K562 (cell line): ENCODE results near the gene SRMS. TPM values are rescaled to one million over a fixed set of nuclear protein-coding genes. Genes with fewer than 3 reads are reported as not detected.
A peak's percentile ranks its signal among the peaks of the same experiment; 100 is the strongest.

Experiments used
- ATAC-seq: fragments of 200-7000 bp; cut with Tn5 transposase; 3 replicates; pipeline ENCODE4 v1.9.1; 2020; ENCODE audit warnings: moderate library complexity
- BruUV-seq: library from RNA; stranded (reverse); fragments of 400-500 nt; replicated peaks from 2 replicates; lab custom pipeline; 2021; lab: Mats Ljungman, UMichigan
- CTCF ChIA-PET: fragments of 300-600 bp; formaldehyde crosslinking; extraction: SDS; loops from one replicate; lab custom pipeline; 2021; ENCODE audit warnings: low intra/inter-chr PET ratio; lab: Yijun Ruan, JAX
- POLR2A ChIA-PET: fragments of 300-600, 350-650 bp; sonication (Branson Sonifier 250); formaldehyde crosslinking; extraction: SDS; loops from one replicate; lab custom pipeline; 2021; ENCODE audit warnings: antibody characterized with exemption, inconsistent platforms; lab: Yijun Ruan, JAX
- DNase-seq, 4 experiments: peaks; one replicate each; pipeline versions ENCODE4 v3.0.0 to v3.0.0-alpha.2; 2011 to 2018; ENCODE audit warnings: low spot score in 3 of 4, mixed read lengths in 3 of 4; ENCODE audit errors: extremely low read depth in 1 of 4
- FAIRE-seq: peaks from 2 replicates; lab custom pipeline; 2011; peaks lifted over from hg19 to GRCh38; lab: Jason Lieb, UNC
- H2AFZ ChIP-seq: 2 replicates; pipeline ENCODE4 v1.6.0; 2011; ENCODE audit warnings: low read depth, low read length, control low read depth, inconsistent platforms
- H3K27ac ChIP-seq: fragments of 200-600 bp; 3 replicates; pipeline ENCODE4 v1.8.0; 2011; ENCODE audit warnings: low read depth, mild to moderate bottlenecking, control low read depth, inconsistent platforms, low read length, moderate library complexity, mixed read lengths; ENCODE audit errors: extremely low read depth
- H3K27me3 ChIP-seq, 2 experiments: fragments of 300-600 bp in 1 of 2; 2 replicates in 1 of 2; 3 replicates in 1 of 2; pipeline versions ENCODE4 v1.6.0 to v1.8.0; 2011; ENCODE audit warnings: inconsistent platforms in 2 of 2, low read length in 2 of 2, mild to moderate bottlenecking in 1 of 2, mixed read lengths in 1 of 2, moderate library complexity in 1 of 2; ENCODE audit not compliant: control insufficient read depth in 2 of 2, insufficient read depth in 2 of 2
- H3K36me3 ChIP-seq: fragments of 300-600 bp; 3 replicates; pipeline ENCODE4 v1.8.0; 2011; ENCODE audit warnings: mild to moderate bottlenecking, low read length, inconsistent platforms; ENCODE audit not compliant: control insufficient read depth, insufficient read depth
- H3K4me1 ChIP-seq, 2 experiments: fragments of 200-600 bp in 1 of 2; replicated peaks in 1 of 2; 2 replicates in 1 of 2; 3 replicates in 1 of 2; pipeline versions ENCODE4 v1.5.1 to v1.8.0; 2011; ENCODE audit warnings: inconsistent platforms in 2 of 2, low read length in 2 of 2, mild to moderate bottlenecking in 1 of 2, mixed read lengths in 1 of 2, moderate library complexity in 1 of 2; ENCODE audit not compliant: control insufficient read depth in 2 of 2, insufficient read depth in 2 of 2
- H3K4me2 ChIP-seq: 2 replicates; pipeline ENCODE4 v1.6.1; 2011; ENCODE audit warnings: low read length, control low read depth, inconsistent platforms, mixed read lengths; ENCODE audit not compliant: insufficient read depth
- H3K4me3 ChIP-seq: fragments of 200-600 bp; sonication (generic), shearing (Covaris generic); 2 replicates; pipeline ENCODE4 v1.5.1; 2016; ENCODE audit warnings: control low read depth, inconsistent platforms
- H3K79me2 ChIP-seq: fragments of 200-600 bp; 3 replicates; pipeline ENCODE4 v1.8.0; 2011; ENCODE audit warnings: low read length, inconsistent platforms; ENCODE audit not compliant: control insufficient read depth, insufficient read depth
- H3K9ac ChIP-seq, 2 experiments: 2 replicates each; pipeline versions ENCODE4 v1.6.0 to v1.6.1; 2011; ENCODE audit warnings: low read depth in 2 of 2, low read length in 2 of 2, control low read depth in 1 of 2, inconsistent platforms in 1 of 2, mild to moderate bottlenecking in 1 of 2, mixed read lengths in 1 of 2; ENCODE audit not compliant: insufficient read depth in 1 of 2
- H3K9me1 ChIP-seq: one replicate; pipeline ENCODE4 v1.6.0; 2011; ENCODE audit warnings: inconsistent platforms, mild to moderate bottlenecking, low read length, moderate library complexity; ENCODE audit not compliant: control insufficient read depth, insufficient read depth
- H3K9me3 ChIP-seq: replicated peaks from 2 replicates; pipeline ENCODE4 v1.5.1; 2011; ENCODE audit warnings: low read depth, low read length, inconsistent platforms; ENCODE audit not compliant: control insufficient read depth, insufficient read depth
- H4K20me1 ChIP-seq: replicated peaks from 2 replicates; pipeline ENCODE4 v1.6.1; 2011; ENCODE audit warnings: low read length, inconsistent platforms, mixed read lengths; ENCODE audit not compliant: control insufficient read depth, insufficient read depth
- ETV1 ChIP-seq: fragments of 450-650 bp; conservative IDR thresholded peaks from 2 replicates; pipeline ENCODE4 v1.6.1; 2016; ENCODE audit warnings: missing genetic modification characterization, control low read depth, low read depth, missing compliant biosample characterization
- NR2C2 ChIP-seq, 2 experiments: fragments of 200-800 bp in 1 of 2; sonication (Bioruptor generic) in 1 of 2; sonication (generic) in 1 of 2; formaldehyde crosslinking in 1 of 2; IDR thresholded peaks; 2 replicates each; pipeline versions ENCODE4 v1.6.1 to v1.8.0; 2016 to 2022; ENCODE audit warnings: mild to moderate bottlenecking in 1 of 2, missing compliant biosample characterization in 1 of 2, missing genetic modification characterization in 1 of 2, missing genetic modification reagents in 1 of 2
- POLR2A ChIP-seq: fragments of 450-650 bp; conservative IDR thresholded peaks from 2 replicates; pipeline ENCODE4 v1.6.1; 2016
- POLR2AphosphoS2 ChIP-seq: IDR thresholded peaks from 2 replicates; pipeline ENCODE4 v1.6.1; 2012; ENCODE audit warnings: low read length, improper control_type of control experiment
- RBM34 ChIP-seq: fragments of 200-400 bp; formaldehyde crosslinking; IDR thresholded peaks from 2 replicates; pipeline ENCODE4 v1.6.1; 2018; ENCODE audit warnings: low read length, borderline replicate concordance; ENCODE audit not compliant: insufficient read depth
- SRSF9 ChIP-seq: fragments of 200-400 bp; formaldehyde crosslinking; IDR thresholded peaks from 2 replicates; pipeline ENCODE4 v1.6.1; 2017; ENCODE audit warnings: low read depth, low read length, borderline replicate concordance
- ZBTB11 ChIP-seq, 3 experiments: fragments of 200-800 bp in 1 of 3; fragments of 250-450 bp in 1 of 3; fragments of 450-650 bp in 1 of 3; sonication (Bioruptor Pico) in 1 of 3; sonication (Bioruptor generic) in 1 of 3; formaldehyde crosslinking in 1 of 3; IDR thresholded peaks; 2 replicates each; pipeline versions ENCODE4 v1.6.1 to v1.8.0; 2016 to 2022; ENCODE audit warnings: mild to moderate bottlenecking in 2 of 3, missing genetic modification characterization in 2 of 3, missing compliant biosample characterization in 1 of 3, moderate library complexity in 1 of 3
- ZNF282 ChIP-seq: sonication (generic); formaldehyde crosslinking; IDR thresholded peaks from 2 replicates; pipeline ENCODE4 v1.8.1; 2023; ENCODE audit warnings: missing genetic modification reagents
- ZNF507 ChIP-seq: conservative IDR thresholded peaks from 2 replicates; pipeline ENCODE4 v1.6.1; 2017; ENCODE audit warnings: missing genetic modification characterization, missing compliant biosample characterization
- WGBS: fragments of 100-300 bp; shearing (Covaris generic); methylation state at CpG from one replicate; pipeline ENCODE4 v1.1.6; 2016; ENCODE audit warnings: low coverage, mixed read lengths; ENCODE audit not compliant: insufficient coverage; ENCODE audit errors: missing lambda C conversion rate; 5-methylcytosine and 5-hydroxymethylcytosine counted together
- in situ Hi-C: fragments of 300-500 bp; cut with MboI; formaldehyde crosslinking; loops from 4 replicates; pipeline ENCODE4 v1.15.0; 2018; ENCODE audit warnings: inconsistent platforms, mixed read lengths
- intact Hi-C: fragments of 100-400 bp; cut with micrococcal nuclease; formaldehyde crosslinking; loops from 2 replicates; pipeline ENCODE4 v1.14.2; 2022
- polyA plus RNA-seq, 8 experiments: library from polyadenylated mRNA; depleted of rRNA in 4 of 8; stranded (reverse) in 5 of 8; unstranded in 3 of 8; fragments of >200 nt; fragmentation: Nextera tagmentation in 2 of 8; fragmentation: Illumina TruSeq in 1 of 8; extraction: Ambion mirVana in 2 of 8; extraction: Trizol in 1 of 8; gene quantifications; 2 replicates each; pipeline versions ENCODE4 v1.2.1 to v1.2.3, GENCODE V29; 2011 to 2014; ENCODE audit warnings: inconsistent platforms in 1 of 8, missing spikeins in 1 of 8
- total RNA-seq, 7 experiments: library from RNA; depleted of rRNA in 6 of 7; stranded (reverse); fragments of >200 nt in 6 of 7; fragmentation: Illumina TruSeq in 2 of 7; extraction: Trizol in 2 of 7; gene quantifications; 2 replicates each; pipeline versions ENCODE4 v1.2.1 to v1.2.3, GENCODE V29; 2011 to 2021; ENCODE audit warnings: low replicate concordance in 1 of 7

The SRMS gene
- total and polyA plus RNA-seq, 9 of the 15 experiments (the other 6 are each of a cell fraction or from before 2014, with no cell fraction given), result 0.07 TPM; not detected in 8

- no peak overlapping the region for H3K27ac ChIP-seq
- peaks cover 14% of the 10 kb centered on the region for H3K79me2 ChIP-seq
- no peak overlapping the region for H3K9ac ChIP-seq
- FAIRE-seq (no peak), ATAC-seq (no peak), DNase-seq (no peak)
- no peak overlapping the region for H2AFZ ChIP-seq
- ChIA-PET POLR2A (interaction anchor here (0.7 to 4.0 kb wide), 3 partner anchors 9 to 558 kb away, joined by 3 to 27 read pairs (median 3); partner anchors contain the start of gene PTK6), CTCF (no interaction called here)
- WGBS, result 31% methylated on average over 2 of the region's 3 CpGs
- peaks cover 7% of the 10 kb centered on the region for H3K9me3 ChIP-seq
- no TSS peak for BruUV-seq
- no peak for TF ChIP-seq ZNF282
- no peak for TF ChIP-seq RBM34
- 0 out of 2 replicates have a peak, but pooled peaks have one; percentile 2 for TF ChIP-seq POLR2AphosphoS2
- in situ Hi-C loops, result no loop called here
- intact Hi-C loops, result no loop called here
- H4K20me1 ChIP-seq, result peaks cover 5% of the 10 kb centered on the region; the same call in 1 of the 2 replicates
- peaks cover 4 to 45% of the 10 kb centered on the region in 2 experiments for H3K4me1 ChIP-seq
- no peak overlapping the region for H3K4me2 ChIP-seq
- no peak overlapping the region for H3K4me3 ChIP-seq
- peaks cover 0 to 15% of the 10 kb centered on the region in 2 experiments; a peak in 1 of 5 replicates for H3K27me3 ChIP-seq
- H3K36me3 ChIP-seq, result peaks cover 23% of the 10 kb centered on the region; the same call in 2 of the 3 replicates
- H3K9me1 ChIP-seq, result no peaks in the 10 kb centered on the region
These were observed 22.4 kb downstream of the SRMS start for GRCh38 chr20:63525185-63525584.

DNA sequence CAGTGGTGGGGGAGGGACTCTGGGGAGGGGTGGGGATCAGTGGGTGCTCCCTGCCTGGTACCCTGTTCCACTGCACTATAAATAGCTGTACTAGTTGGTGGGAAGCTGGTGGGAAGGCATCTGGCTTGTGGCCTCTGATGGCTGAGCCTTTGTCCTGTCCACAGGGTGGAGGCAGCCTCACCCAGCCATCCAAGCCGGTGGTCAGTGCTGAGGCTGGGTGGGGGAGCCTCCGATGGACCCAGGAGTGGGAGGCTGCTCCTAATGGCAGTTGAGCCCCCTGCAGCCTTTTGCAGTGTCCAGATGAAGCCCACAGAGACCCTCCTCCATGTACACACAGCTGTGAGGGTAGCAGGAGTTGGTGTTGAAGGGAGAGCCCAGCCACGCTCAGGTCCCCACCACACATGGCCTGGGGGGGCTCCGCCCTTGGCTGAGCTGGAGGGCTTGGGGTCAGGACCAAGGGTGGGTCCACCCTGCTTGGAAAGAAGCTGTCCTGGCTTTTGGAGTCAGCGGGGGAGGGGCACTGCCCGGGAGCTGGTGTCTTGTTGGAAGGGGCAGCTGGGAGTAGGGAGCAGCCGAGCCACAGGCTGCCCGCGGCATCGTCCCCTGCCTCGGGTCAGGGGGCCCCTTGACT, 24.5 kb downstream of the SRMS start:
- no peak for FAIRE-seq
- ATAC-seq, result no peak
- H3K9me1 ChIP-seq, result no peaks in the 10 kb centered on the region
- in situ Hi-C loops, result no loop called here
- H3K9me3 ChIP-seq, result peaks cover 7% of the 10 kb centered on the region
- H3K36me3 ChIP-seq, result peaks cover 23% of the 10 kb centered on the region; the same call in 2 of the 3 replicates
- H3K9ac ChIP-seq, result no peak overlapping the region
- H3K27ac ChIP-seq, result no peak overlapping the region
- no peak overlapping the region for H2AFZ ChIP-seq
- no peak for DNase-seq
- H3K4me2 ChIP-seq, result no peak overlapping the region
- ChIA-PET POLR2A (interaction anchor here (0.6 to 4.0 kb wide), 9 partner anchors 9 to 183 kb away, joined by 3 to 27 read pairs (median 4); partner anchors contain the start of genes RTEL1 and STMN3), CTCF (no interaction called here)
- H3K79me2 ChIP-seq, result peaks cover 14% of the 10 kb centered on the region
- WGBS, result 95% methylated on average over 10 of the region's 11 CpGs
- peaks cover 10 to 50% of the 10 kb centered on the region in 2 experiments for H3K4me1 ChIP-seq
- no TSS peak for BruUV-seq
- peaks cover 11 to 14% of the 10 kb centered on the region in 2 experiments; a peak in 4 of 5 replicates for H3K27me3 ChIP-seq
- intact Hi-C loops, result no loop called here
- no peak overlapping the region for H3K4me3 ChIP-seq
- no peaks in the 10 kb centered on the region for H4K20me1 ChIP-seq
- TF ChIP-seq NR2C2 (CRISPR knock-in tag; IDR thresholded peaks at IDR 0.05), result peak; percentile 21; the same call in 1 of the 2 replicates
- no peak for TF ChIP-seq NR2C2 (tag; IDR thresholded peaks at IDR 0.05)
- TF ChIP-seq POLR2A, result peak; percentile 29
- no peak for TF ChIP-seq ZNF507 (tag)
- no peak for TF ChIP-seq ETV1 (tag)
- peak in 1 of 3 experiments; percentile 40; a peak in 1 of 6 replicates for TF ChIP-seq ZBTB11 (CRISPR knock-in tag; IDR thresholded peaks at IDR 0.05)
- no peak for TF ChIP-seq SRSF9
